ENCODE results near the gene FA2H. TPM values are rescaled to one million over a fixed set of nuclear protein-coding genes. Genes with fewer than 3 reads are reported as not detected.
A peak's percentile ranks its signal among the peaks of the same experiment; 100 is the strongest.
"Not testable (repeated sequence)": the region's sequence is repeated elsewhere in the genome, so short reads cannot be mapped to it uniquely, and the experiment has no call there.

The FA2H gene
- total RNA-seq = not detected
- long read RNA-seq = 0 reads

- DNase-seq (ENCODE audit: low spot score) = peak; percentile 85
- intact Hi-C loops (cut with DNase I) = no loop called here
Observed at GRCh38 chr16:74774223-74775139, at the start of gene FA2H. Gene FA2H, minus strand, starts transcription at chr16:74774820. Its CDS starts 65 bp downstream, at chr16:74774755.

- no peak for DNase-seq (ENCODE audit: low spot score)
- intact Hi-C loops (cut with DNase I) = no loop called here
Observed at GRCh38 chr16:74817851-74818250, 43.2 kb upstream of the FA2H start.

- DNase-seq (ENCODE audit: low spot score) = peak; percentile 85
- intact Hi-C loops (cut with DNase I) = loop anchor here (2.0 to 5.0 kb wide), 2 partner anchors 50 to 299 kb away; no protein-coding TSS in a partner anchor
Observed at GRCh38 chr16:74813109-74813641, 38.6 kb upstream of the FA2H start.

- no peak for DNase-seq (ENCODE audit: low spot score)
- intact Hi-C loops (cut with DNase I) = loop anchor here (2.0 to 5.0 kb wide), 2 partner anchors 51 to 300 kb away; no protein-coding TSS in a partner anchor
Observed at GRCh38 chr16:74811911-74812310, 37.3 kb upstream of the FA2H start.

GRCh38 chr16:74811216-74811615, 36.6 kb upstream of the FA2H start:
- DNase-seq (ENCODE audit: low spot score) = not testable (repeated sequence)
- intact Hi-C loops (cut with DNase I) = loop anchor here (5.0 kb wide), 1 partner anchor 301 kb away; no protein-coding TSS in a partner anchor

- intact Hi-C loops (cut with DNase I) = no loop called here
- no peak for DNase-seq (ENCODE audit: low spot score)
Observed at GRCh38 chr16:74807052-74807646, 32.5 kb upstream of the FA2H start.

GRCh38 chr16:74800216-74800871, 25.7 kb upstream of the FA2H start:
- DNase-seq (ENCODE audit: low spot score) = no peak
- intact Hi-C loops (cut with DNase I) = no loop called here

- intact Hi-C loops (cut with DNase I) = no loop called here
- DNase-seq (ENCODE audit: low spot score) = no peak
Observed at GRCh38 chr16:74797414-74797813, 22.8 kb upstream of the FA2H start.

GRCh38 chr16:74795104-74795503, 20.5 kb upstream of the FA2H start:
- no peak for DNase-seq (ENCODE audit: low spot score)
- intact Hi-C loops (cut with DNase I) = no loop called here

- intact Hi-C loops (cut with DNase I) = no loop called here
- DNase-seq (ENCODE audit: low spot score) = no peak
Observed at GRCh38 chr16:74794668-74795067, 20.0 kb upstream of the FA2H start.

GRCh38 chr16:74793571-74793970, 19.0 kb upstream of the FA2H start:
- no peak for DNase-seq (ENCODE audit: low spot score)
- intact Hi-C loops (cut with DNase I) = no loop called here

GRCh38 chr16:74792225-74792624, 17.6 kb upstream of the FA2H start:
- DNase-seq (ENCODE audit: low spot score) = no peak
- intact Hi-C loops (cut with DNase I) = no loop called here

- intact Hi-C loops (cut with DNase I); DNase-seq (ENCODE audit: low spot score): not testable (repeated sequence)
Observed at GRCh38 chr16:74791749-74792148, 17.1 kb upstream of the FA2H start.

- no peak for DNase-seq (ENCODE audit: low spot score)
- intact Hi-C loops (cut with DNase I) = no loop called here
Observed at GRCh38 chr16:74788108-74788507, 13.5 kb upstream of the FA2H start.

- DNase-seq (ENCODE audit: low spot score) = no peak
- intact Hi-C loops (cut with DNase I) = no loop called here
Observed at GRCh38 chr16:74785031-74785430, 10.4 kb upstream of the FA2H start.

GRCh38 chr16:74778646-74779045, 4.0 kb upstream of the FA2H start:
- intact Hi-C loops (cut with DNase I) = no loop called here
- no peak for DNase-seq (ENCODE audit: low spot score)

- DNase-seq (ENCODE audit: low spot score) = no peak
- intact Hi-C loops (cut with DNase I) = no loop called here
Observed at GRCh38 chr16:74776926-74777325, 2.3 kb upstream of the FA2H start.

GRCh38 chr16:74775255-74775654, 635 bp upstream of the FA2H start:
- no peak for DNase-seq (ENCODE audit: low spot score)
- intact Hi-C loops (cut with DNase I) = no loop called here

GRCh38 chr16:74773446-74774222, 986 bp downstream of the FA2H start:
- DNase-seq (ENCODE audit: low spot score) = no peak
- intact Hi-C loops (cut with DNase I) = no loop called here

Measured in cardiac septum (tissue), 1 donor.